SK-N-SH treated with all-trans-retinoic acid at 6 μM for 48 hours (cell line): Measurements from ENCODE around the gene CMTR1.

Source experiments
- ATAC-seq: fragments of 200-7000 bp; cut with Tn5 transposase; 3 replicates; pipeline ENCODE4 v1.9.1; 2020; ENCODE audit warnings: mild to moderate bottlenecking, moderate library complexity
- ARNTL ChIP-seq: fragments of 450-650 bp; formaldehyde crosslinking; IDR thresholded peaks from 2 replicates; pipeline ENCODE4 v1.5.0; 2020; ENCODE audit warnings: low read depth, mild to moderate bottlenecking, moderate library complexity, borderline replicate concordance
- BACH2 ChIP-seq: fragments of 250-450 bp; sonication (Bioruptor Pico); IDR thresholded peaks from 2 replicates; pipeline ENCODE4 v1.9.0; 2021; ENCODE audit warnings: mild to moderate bottlenecking, borderline replicate concordance
- CSDC2 ChIP-seq: fragments of 250-450 bp; sonication (Bioruptor Pico); IDR thresholded peaks from 2 replicates; pipeline ENCODE4 v1.5.0; 2020; ENCODE audit warnings: mild to moderate bottlenecking, moderate library complexity
- ESRRG ChIP-seq: fragments of 250-450 bp; sonication (Bioruptor Pico); IDR thresholded peaks from 2 replicates; pipeline ENCODE4 v1.6.1; 2021; ENCODE audit warnings: mild to moderate bottlenecking
- GLIS3 ChIP-seq: fragments of 250-450 bp; sonication (Bioruptor Pico); IDR thresholded peaks from 2 replicates; pipeline ENCODE4 v1.5.0; 2020; ENCODE audit warnings: mild to moderate bottlenecking, moderate library complexity
- ISL1 ChIP-seq: fragments of 250-450 bp; sonication (Bioruptor Pico); IDR thresholded peaks from 2 replicates; pipeline ENCODE4 v2.1.2; 2022; ENCODE audit warnings: mild to moderate bottlenecking, moderate library complexity
- OSR1 ChIP-seq: fragments of 250-450 bp; sonication (Bioruptor Pico); IDR thresholded peaks from 2 replicates; pipeline ENCODE4 v1.8.0; 2022; ENCODE audit warnings: moderate library complexity, mild to moderate bottlenecking, inconsistent platforms
- PPARA ChIP-seq: fragments of 250-450 bp; sonication (Bioruptor Pico); IDR thresholded peaks from 2 replicates; pipeline ENCODE4 v1.5.0; 2020; ENCODE audit warnings: mild to moderate bottlenecking, borderline replicate concordance
- RARB ChIP-seq: fragments of 250-450 bp; sonication (Bioruptor Pico); IDR thresholded peaks from 2 replicates; pipeline ENCODE4 v1.8.0; 2021; ENCODE audit warnings: mild to moderate bottlenecking, moderate library complexity
- SNAI2 ChIP-seq: fragments of 250-450 bp; sonication (Bioruptor Pico); IDR thresholded peaks from 2 replicates; pipeline ENCODE4 v1.5.0; 2020; ENCODE audit warnings: mild to moderate bottlenecking, moderate library complexity
- TCF4 ChIP-seq: fragments of 250-450 bp; sonication (Bioruptor Pico); IDR thresholded peaks from 2 replicates; pipeline ENCODE4 v1.8.0; 2021; ENCODE audit warnings: mild to moderate bottlenecking, moderate library complexity, borderline replicate concordance
- ZC3H10 ChIP-seq: fragments of 250-450 bp; sonication (Bioruptor Pico); IDR thresholded peaks from 2 replicates; pipeline ENCODE4 v1.5.1; 2021; ENCODE audit warnings: mild to moderate bottlenecking, moderate library complexity
- ZFP3 ChIP-seq: fragments of 250-450 bp; sonication (Bioruptor Pico); IDR thresholded peaks from 2 replicates; pipeline ENCODE4 v1.5.0; 2020; ENCODE audit warnings: mild to moderate bottlenecking, moderate library complexity
- ZFP30 ChIP-seq: fragments of 450-650 bp; formaldehyde crosslinking; IDR thresholded peaks from 2 replicates; pipeline ENCODE4 v1.5.0; 2022; ENCODE audit warnings: mild to moderate bottlenecking, moderate library complexity
- ZNF565 ChIP-seq: fragments of 450-650 bp; formaldehyde crosslinking; conservative IDR thresholded peaks from 2 replicates; pipeline ENCODE4 v1.5.0; 2020; ENCODE audit warnings: low read depth, mild to moderate bottlenecking, moderate library complexity
- ZNF70 ChIP-seq: fragments of 450-650 bp; formaldehyde crosslinking; IDR thresholded peaks from 2 replicates; pipeline ENCODE4 v1.5.0; 2020; ENCODE audit warnings: mild to moderate bottlenecking, moderate library complexity
- ZNF8 ChIP-seq: fragments of 450-650 bp; formaldehyde crosslinking; IDR thresholded peaks from 2 replicates; pipeline ENCODE4 v1.5.0; 2020; ENCODE audit warnings: mild to moderate bottlenecking, moderate library complexity
- TF ChIP-seq, protein P1 (sequence below): fragments of 250-450 bp; sonication (Bioruptor Pico); IDR thresholded peaks from 2 replicates; pipeline ENCODE4 v1.5.1; 2020; ENCODE audit warnings: low read depth, mild to moderate bottlenecking, moderate library complexity
- TF ChIP-seq, protein P2 (sequence below): fragments of 250-450 bp; sonication (Bioruptor Pico); IDR thresholded peaks from 2 replicates; pipeline ENCODE4 v1.5.1; 2021; ENCODE audit warnings: mild to moderate bottlenecking, moderate library complexity
- TF ChIP-seq, protein P3 (sequence below): fragments of 250-450 bp; sonication (Bioruptor Pico); IDR thresholded peaks from 2 replicates; pipeline ENCODE4 v1.5.0; 2020; ENCODE audit warnings: mild to moderate bottlenecking, moderate library complexity
- TF ChIP-seq, protein P4 (sequence below): fragments of 250-450 bp; sonication (Bioruptor Pico); IDR thresholded peaks from 2 replicates; pipeline ENCODE4 v1.8.0; 2020; ENCODE audit warnings: mild to moderate bottlenecking, moderate library complexity, borderline replicate concordance

CMTR1 gene

GRCh38 chr6:37477656-37478435 lies 44.8 kb downstream of the CMTR1 start:
- no peak for ATAC-seq
- TF ChIP-seq ESRRG (CRISPR knock-in tag) (no peak), GLIS3 (CRISPR knock-in tag) (no peak), ZNF8 (CRISPR knock-in tag) (no peak), PPARA (CRISPR knock-in tag) (no peak), RARB (CRISPR knock-in tag) (no peak), SNAI2 (CRISPR knock-in tag) (no peak), ZNF70 (CRISPR knock-in tag) (no peak), ZFP3 (no peak), BACH2 (no peak), ZFP30 (CRISPR knock-in tag) (no peak), ARNTL (CRISPR knock-in tag) (no peak)
- TF ChIP-seq, protein P1, sequence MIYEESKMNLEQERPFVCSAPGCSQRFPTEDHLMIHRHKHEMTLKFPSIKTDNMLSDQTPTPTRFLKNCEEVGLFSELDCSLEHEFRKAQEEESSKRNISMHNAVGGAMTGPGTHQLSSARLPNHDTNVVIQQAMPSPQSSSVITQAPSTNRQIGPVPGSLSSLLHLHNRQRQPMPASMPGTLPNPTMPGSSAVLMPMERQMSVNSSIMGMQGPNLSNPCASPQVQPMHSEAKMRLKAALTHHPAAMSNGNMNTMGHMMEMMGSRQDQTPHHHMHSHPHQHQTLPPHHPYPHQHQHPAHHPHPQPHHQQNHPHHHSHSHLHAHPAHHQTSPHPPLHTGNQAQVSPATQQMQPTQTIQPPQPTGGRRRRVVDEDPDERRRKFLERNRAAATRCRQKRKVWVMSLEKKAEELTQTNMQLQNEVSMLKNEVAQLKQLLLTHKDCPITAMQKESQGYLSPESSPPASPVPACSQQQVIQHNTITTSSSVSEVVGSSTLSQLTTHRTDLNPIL (CRISPR knock-in tag) = no peak
- TF ChIP-seq, protein P2, sequence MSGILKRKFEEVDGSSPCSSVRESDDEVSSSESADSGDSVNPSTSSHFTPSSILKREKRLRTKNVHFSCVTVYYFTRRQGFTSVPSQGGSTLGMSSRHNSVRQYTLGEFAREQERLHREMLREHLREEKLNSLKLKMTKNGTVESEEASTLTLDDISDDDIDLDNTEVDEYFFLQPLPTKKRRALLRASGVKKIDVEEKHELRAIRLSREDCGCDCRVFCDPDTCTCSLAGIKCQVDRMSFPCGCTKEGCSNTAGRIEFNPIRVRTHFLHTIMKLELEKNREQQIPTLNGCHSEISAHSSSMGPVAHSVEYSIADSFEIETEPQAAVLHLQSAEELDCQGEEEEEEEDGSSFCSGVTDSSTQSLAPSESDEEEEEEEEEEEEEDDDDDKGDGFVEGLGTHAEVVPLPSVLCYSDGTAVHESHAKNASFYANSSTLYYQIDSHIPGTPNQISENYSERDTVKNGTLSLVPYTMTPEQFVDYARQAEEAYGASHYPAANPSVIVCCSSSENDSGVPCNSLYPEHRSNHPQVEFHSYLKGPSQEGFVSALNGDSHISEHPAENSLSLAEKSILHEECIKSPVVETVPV = no peak
- TF ChIP-seq, protein P3, sequence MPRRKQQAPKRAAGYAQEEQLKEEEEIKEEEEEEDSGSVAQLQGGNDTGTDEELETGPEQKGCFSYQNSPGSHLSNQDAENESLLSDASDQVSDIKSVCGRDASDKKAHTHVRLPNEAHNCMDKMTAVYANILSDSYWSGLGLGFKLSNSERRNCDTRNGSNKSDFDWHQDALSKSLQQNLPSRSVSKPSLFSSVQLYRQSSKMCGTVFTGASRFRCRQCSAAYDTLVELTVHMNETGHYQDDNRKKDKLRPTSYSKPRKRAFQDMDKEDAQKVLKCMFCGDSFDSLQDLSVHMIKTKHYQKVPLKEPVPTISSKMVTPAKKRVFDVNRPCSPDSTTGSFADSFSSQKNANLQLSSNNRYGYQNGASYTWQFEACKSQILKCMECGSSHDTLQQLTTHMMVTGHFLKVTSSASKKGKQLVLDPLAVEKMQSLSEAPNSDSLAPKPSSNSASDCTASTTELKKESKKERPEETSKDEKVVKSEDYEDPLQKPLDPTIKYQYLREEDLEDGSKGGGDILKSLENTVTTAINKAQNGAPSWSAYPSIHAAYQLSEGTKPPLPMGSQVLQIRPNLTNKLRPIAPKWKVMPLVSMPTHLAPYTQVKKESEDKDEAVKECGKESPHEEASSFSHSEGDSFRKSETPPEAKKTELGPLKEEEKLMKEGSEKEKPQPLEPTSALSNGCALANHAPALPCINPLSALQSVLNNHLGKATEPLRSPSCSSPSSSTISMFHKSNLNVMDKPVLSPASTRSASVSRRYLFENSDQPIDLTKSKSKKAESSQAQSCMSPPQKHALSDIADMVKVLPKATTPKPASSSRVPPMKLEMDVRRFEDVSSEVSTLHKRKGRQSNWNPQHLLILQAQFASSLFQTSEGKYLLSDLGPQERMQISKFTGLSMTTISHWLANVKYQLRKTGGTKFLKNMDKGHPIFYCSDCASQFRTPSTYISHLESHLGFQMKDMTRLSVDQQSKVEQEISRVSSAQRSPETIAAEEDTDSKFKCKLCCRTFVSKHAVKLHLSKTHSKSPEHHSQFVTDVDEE (CRISPR knock-in tag) = no peak

DNA sequence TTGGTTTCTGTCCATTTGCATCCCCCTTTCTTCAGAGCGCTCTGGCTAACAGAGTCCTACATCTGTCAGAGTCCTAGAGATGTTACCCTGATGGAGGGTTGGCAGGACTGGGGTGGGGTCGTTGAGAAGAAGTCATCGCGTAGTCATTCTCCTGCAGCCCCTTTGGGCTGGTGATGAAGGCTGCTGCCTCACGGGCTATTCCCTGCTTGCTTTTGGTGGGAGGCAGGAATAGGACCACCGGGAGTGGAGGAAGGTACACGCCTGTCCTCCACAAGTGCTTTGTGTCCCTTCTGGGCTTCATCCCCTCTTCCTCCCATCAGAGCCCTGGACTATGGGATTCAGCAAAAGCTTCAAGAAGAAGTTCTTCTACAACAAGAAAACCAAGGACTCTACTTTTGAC lies 45.8 kb downstream of the CMTR1 start:
- ATAC-seq = no peak
- TF ChIP-seq RARB (CRISPR knock-in tag) = no peak
- no peak for TF ChIP-seq ZNF565 (CRISPR knock-in tag)
- no peak for TF ChIP-seq TCF4 (CRISPR knock-in tag)
- TF ChIP-seq, protein P1 (CRISPR knock-in tag) = no peak
- no peak for TF ChIP-seq ARNTL (CRISPR knock-in tag)
- TF ChIP-seq PPARA (CRISPR knock-in tag) = no peak
- TF ChIP-seq, protein P4, sequence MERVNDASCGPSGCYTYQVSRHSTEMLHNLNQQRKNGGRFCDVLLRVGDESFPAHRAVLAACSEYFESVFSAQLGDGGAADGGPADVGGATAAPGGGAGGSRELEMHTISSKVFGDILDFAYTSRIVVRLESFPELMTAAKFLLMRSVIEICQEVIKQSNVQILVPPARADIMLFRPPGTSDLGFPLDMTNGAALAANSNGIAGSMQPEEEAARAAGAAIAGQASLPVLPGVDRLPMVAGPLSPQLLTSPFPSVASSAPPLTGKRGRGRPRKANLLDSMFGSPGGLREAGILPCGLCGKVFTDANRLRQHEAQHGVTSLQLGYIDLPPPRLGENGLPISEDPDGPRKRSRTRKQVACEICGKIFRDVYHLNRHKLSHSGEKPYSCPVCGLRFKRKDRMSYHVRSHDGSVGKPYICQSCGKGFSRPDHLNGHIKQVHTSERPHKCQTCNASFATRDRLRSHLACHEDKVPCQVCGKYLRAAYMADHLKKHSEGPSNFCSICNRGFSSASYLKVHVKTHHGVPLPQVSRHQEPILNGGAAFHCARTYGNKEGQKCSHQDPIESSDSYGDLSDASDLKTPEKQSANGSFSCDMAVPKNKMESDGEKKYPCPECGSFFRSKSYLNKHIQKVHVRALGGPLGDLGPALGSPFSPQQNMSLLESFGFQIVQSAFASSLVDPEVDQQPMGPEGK (CRISPR knock-in tag) = no peak
- no peak for TF ChIP-seq ESRRG (CRISPR knock-in tag)
- no peak for TF ChIP-seq ZNF8 (CRISPR knock-in tag)
- TF ChIP-seq, protein P2 = no peak
- no peak for TF ChIP-seq OSR1 (CRISPR knock-in tag)
- no peak for TF ChIP-seq ZC3H10
- no peak for TF ChIP-seq ZNF70 (CRISPR knock-in tag)
- TF ChIP-seq, protein P3 (CRISPR knock-in tag) = no peak
- TF ChIP-seq BACH2 = no peak
- no peak for TF ChIP-seq SNAI2 (CRISPR knock-in tag)
- TF ChIP-seq ZFP30 (CRISPR knock-in tag) = no peak
- no peak for TF ChIP-seq CSDC2 (CRISPR knock-in tag)
- TF ChIP-seq ISL1 = no peak
- TF ChIP-seq ZFP3 = no peak
